H1 (cell line): Measurements from ENCODE around the gene MAP3K14. TPM values are rescaled to one million over a fixed set of nuclear protein-coding genes. Genes with fewer than 3 reads are reported as not detected.

Experiments
- CTCF ChIA-PET: fragments of 300-600 bp; sonication (Branson Sonifier 250); formaldehyde crosslinking; loops from one replicate; lab custom pipeline; 2021; ENCODE audit not compliant: partially characterized antibody; lab: Charles Lee
- POLR2A ChIA-PET: fragments of 300-600 bp; sonication (Branson Sonifier 250); formaldehyde crosslinking; loops from one replicate; lab custom pipeline; 2021; ENCODE audit warnings: inconsistent platforms; ENCODE audit not compliant: partially characterized antibody; lab: Charles Lee
- DNase-seq, 2 experiments: peaks; one replicate each; pipeline versions ENCODE4 v3.0.0 to v3.0.0-alpha.2; 2010 to 2022; ENCODE audit warnings: low spot score in 2 of 2, low read depth in 1 of 2, mixed read lengths in 1 of 2
- FAIRE-seq: peaks from 2 replicates; lab custom pipeline; 2011; peaks lifted over from hg19 to GRCh38; lab: Jason Lieb, UNC
- H2AFZ ChIP-seq: 2 replicates; pipeline ENCODE4 v1.8.1; 2012; ENCODE audit warnings: low read length, inconsistent platforms
- H2AK5ac ChIP-seq: 2 replicates; pipeline ENCODE4 v1.6.1; 2013; ENCODE audit warnings: low read depth, low read length
- H2BK120ac ChIP-seq: replicated peaks from 2 replicates; pipeline ENCODE3; 2013; ENCODE audit warnings: low read depth, low read length, inconsistent platforms
- H2BK12ac ChIP-seq: 2 replicates; pipeline ENCODE4 v1.6.1; 2013; ENCODE audit warnings: low read depth, low read length
- H2BK15ac ChIP-seq: 2 replicates; pipeline ENCODE4 v1.6.1; 2013; ENCODE audit warnings: low read length
- H2BK20ac ChIP-seq: 2 replicates; pipeline ENCODE4 v1.6.1; 2013; ENCODE audit warnings: low read length
- H2BK5ac ChIP-seq: 2 replicates; pipeline ENCODE4 v1.6.1; 2013; ENCODE audit warnings: low read depth, low read length
- H3K14ac ChIP-seq: 2 replicates; pipeline ENCODE4 v1.6.1; 2013; ENCODE audit warnings: inconsistent platforms; ENCODE audit not compliant: insufficient read length
- H3K18ac ChIP-seq: 2 replicates; pipeline ENCODE4 v1.6.1; 2013; ENCODE audit warnings: low read length; ENCODE audit errors: extremely low read depth
- H3K23ac ChIP-seq: 2 replicates; pipeline ENCODE4 v1.6.1; 2013; ENCODE audit warnings: inconsistent platforms; ENCODE audit not compliant: insufficient read length
- H3K23me2 ChIP-seq: 2 replicates; pipeline ENCODE4 v1.6.1; 2013; ENCODE audit warnings: low read depth, low read length
- H3K27ac ChIP-seq: 2 replicates; pipeline ENCODE4 v1.6.1; 2011; ENCODE audit warnings: low read depth, low read length, inconsistent platforms
- H3K27me3 ChIP-seq, 4 experiments: replicated peaks in 1 of 4; 1 replicate in 1 of 4; 2 replicates in 3 of 4; pipeline versions ENCODE4 v1.6.1 to v1.8.1; 2011 to 2013; ENCODE audit warnings: low read length in 3 of 4, mild to moderate bottlenecking in 3 of 4, inconsistent platforms in 2 of 4, mixed read lengths in 2 of 4, moderate library complexity in 1 of 4; ENCODE audit not compliant: control insufficient read depth in 3 of 4, insufficient read depth in 3 of 4; ENCODE audit errors: extremely low read depth in 1 of 4
- H3K36me3 ChIP-seq, 4 experiments: 2 replicates each; pipeline versions ENCODE4 v1.6.1 to v1.8.1; 2011 to 2013; ENCODE audit warnings: mild to moderate bottlenecking in 4 of 4, low read length in 3 of 4, moderate library complexity in 2 of 4, control low read depth in 1 of 4, inconsistent platforms in 1 of 4; ENCODE audit not compliant: insufficient read depth in 4 of 4, control insufficient read depth in 2 of 4
- H3K4ac ChIP-seq: replicated peaks from 2 replicates; pipeline ENCODE3; 2013; ENCODE audit warnings: low read length, low read depth, mixed read lengths, inconsistent platforms; ENCODE audit not compliant: insufficient read length
- H3K4me1 ChIP-seq, 4 experiments: replicated peaks in 1 of 4; 1 replicate in 1 of 4; 2 replicates in 3 of 4; pipeline versions ENCODE4 v1.6.1 to v1.8.1; 2011 to 2013; ENCODE audit warnings: low read length in 3 of 4, inconsistent platforms in 2 of 4, mixed read lengths in 1 of 4; ENCODE audit not compliant: insufficient read depth in 4 of 4, control insufficient read depth in 3 of 4
- H3K4me2 ChIP-seq, 2 experiments: 2 replicates each; pipeline versions ENCODE4 v1.6.1 to v1.8.1; 2011 to 2013; ENCODE audit warnings: low read depth in 2 of 2, low read length in 2 of 2, control low read depth in 1 of 2, inconsistent platforms in 1 of 2, mild to moderate bottlenecking in 1 of 2; ENCODE audit not compliant: insufficient read depth in 1 of 2
- H3K4me3 ChIP-seq, 4 experiments: fragments of 200-600, 300-600 bp in 1 of 4; sonication (generic), shearing (Covaris generic), sonication (Bioruptor Twin) in 1 of 4; 2 replicates each; pipeline versions ENCODE4 v1.5.1 to v1.8.1; 2011 to 2016; ENCODE audit warnings: low read length in 4 of 4, low read depth in 3 of 4, control low read depth in 2 of 4, inconsistent platforms in 2 of 4, mild to moderate bottlenecking in 2 of 4, mixed read lengths in 1 of 4, moderate library complexity in 1 of 4; ENCODE audit not compliant: insufficient read depth in 2 of 4; ENCODE audit errors: extremely low read depth in 1 of 4
- H3K56ac ChIP-seq: replicated peaks from 2 replicates; pipeline ENCODE3; 2013; ENCODE audit warnings: low read depth, mild to moderate bottlenecking, mixed read lengths, low read length, inconsistent platforms; ENCODE audit not compliant: insufficient read length
- H3K79me1 ChIP-seq: 2 replicates; pipeline ENCODE4 v1.6.1; 2013; ENCODE audit warnings: low read depth, low read length, control low read depth
- H3K79me2 ChIP-seq, 2 experiments: 2 replicates each; pipeline versions ENCODE4 v1.6.1 to v1.8.1; 2012 to 2013; ENCODE audit warnings: low read length in 2 of 2, mild to moderate bottlenecking in 2 of 2, inconsistent platforms in 1 of 2; ENCODE audit not compliant: insufficient read depth in 2 of 2, control insufficient read depth in 1 of 2
- H3K9ac ChIP-seq, 4 experiments: replicated peaks in 1 of 4; 1 replicate in 1 of 4; 2 replicates in 3 of 4; pipeline versions ENCODE4 v1.6.1 to v1.8.1; 2011 to 2013; ENCODE audit warnings: low read depth in 3 of 4, low read length in 3 of 4, control low read depth in 2 of 4, mild to moderate bottlenecking in 2 of 4, moderate library complexity in 2 of 4, inconsistent platforms in 1 of 4; ENCODE audit errors: extremely low read depth in 1 of 4
- H3K9me3 ChIP-seq, 2 experiments: 2 replicates each; pipeline versions ENCODE4 v1.6.1 to v1.8.1; 2012 to 2013; ENCODE audit warnings: mild to moderate bottlenecking in 2 of 2, moderate library complexity in 2 of 2, control low read depth in 1 of 2, inconsistent platforms in 1 of 2, low read depth in 1 of 2, low read length in 1 of 2, mixed read lengths in 1 of 2; ENCODE audit not compliant: insufficient read depth in 2 of 2
- H4K20me1 ChIP-seq, 2 experiments: replicated peaks in 1 of 2; 2 replicates each; pipeline versions ENCODE3 to v1.8.1; 2011 to 2013; ENCODE audit warnings: inconsistent platforms in 2 of 2, low read length in 2 of 2, mild to moderate bottlenecking in 1 of 2; ENCODE audit not compliant: insufficient read depth in 2 of 2, control insufficient read depth in 1 of 2
- H4K5ac ChIP-seq: 2 replicates; pipeline ENCODE4 v1.6.1; 2013; ENCODE audit warnings: low read length, low read depth, mixed read lengths, inconsistent platforms; ENCODE audit not compliant: insufficient read length
- H4K8ac ChIP-seq: 2 replicates; pipeline ENCODE4 v1.8.0; 2013; ENCODE audit warnings: mild to moderate bottlenecking, moderate library complexity, low read length, inconsistent platforms; ENCODE audit not compliant: insufficient read depth; ENCODE audit errors: extremely low read depth
- H4K91ac ChIP-seq: replicated peaks from 2 replicates; pipeline ENCODE3; 2013; ENCODE audit warnings: low read length, mixed read lengths, inconsistent platforms; ENCODE audit not compliant: insufficient read length
- CBX5 ChIP-seq: fragments of 300-800, 300-1000 bp; sonication (generic); IDR thresholded peaks from 2 replicates; pipeline ENCODE4 v1.7.1; 2016; ENCODE audit warnings: antibody characterized with exemption, low read length, low read depth
- E2F6 ChIP-seq: IDR thresholded peaks from 2 replicates; pipeline ENCODE4 v1.6.1; 2012; ENCODE audit warnings: inconsistent platforms
- GABPA ChIP-seq: IDR thresholded peaks from 2 replicates; pipeline ENCODE4 v1.6.1; 2011; ENCODE audit warnings: mild to moderate bottlenecking, low read length, moderate library complexity, borderline replicate concordance; ENCODE audit not compliant: insufficient read depth
- PHF8 ChIP-seq: fragments of 200-600 bp; sonication (generic); conservative IDR thresholded peaks from 2 replicates; pipeline ENCODE4 v1.7.1; 2012; ENCODE audit warnings: low read depth, mild to moderate bottlenecking, inconsistent platforms, low read length, moderate library complexity
- RAD21 ChIP-seq, 2 experiments: IDR thresholded peaks in 1 of 2; conservative IDR thresholded peaks in 1 of 2; 2 replicates each; pipeline ENCODE4 v1.6.1; 2011; ENCODE audit warnings: low read depth in 2 of 2, low read length in 2 of 2, improper control_type of control experiment in 1 of 2, inconsistent platforms in 1 of 2, mild to moderate bottlenecking in 1 of 2, moderate library complexity in 1 of 2
- RXRA ChIP-seq: IDR thresholded peaks from 2 replicates; pipeline ENCODE4 v1.6.1; 2011; ENCODE audit warnings: low read depth, mild to moderate bottlenecking, low read length, moderate library complexity; ENCODE audit not compliant: insufficient read depth
- SRF ChIP-seq: IDR thresholded peaks from 2 replicates; pipeline ENCODE4 v1.6.1; 2011; ENCODE audit warnings: mild to moderate bottlenecking, low read depth, low read length, moderate library complexity
- TBP ChIP-seq: IDR thresholded peaks from 2 replicates; pipeline ENCODE4 v1.6.1; 2011; ENCODE audit warnings: low read depth, low read length, improper control_type of control experiment
- USF2 ChIP-seq: IDR thresholded peaks from 2 replicates; pipeline ENCODE4 v1.6.1; 2011; ENCODE audit warnings: low read length, improper control_type of control experiment
- ZNF274 ChIP-seq: IDR thresholded peaks from 2 replicates; pipeline ENCODE4 v1.7.0; 2012; ENCODE audit warnings: low read length, borderline replicate concordance; ENCODE audit errors: extremely low read depth
- WGBS, 2 experiments: shearing (Covaris generic) in 1 of 2; methylation state at CpG; one replicate each; pipeline versions ENCODE4 v1.1.6 to v1.1.7; 2013 to 2015; ENCODE audit warnings: low lambda C conversion rate in 2 of 2, mixed read lengths in 2 of 2, inconsistent platforms in 1 of 2, low coverage in 1 of 2, missing lambda C conversion rate in 1 of 2; ENCODE audit not compliant: insufficient replicate concordance in 2 of 2, insufficient coverage in 1 of 2, insufficient read length in 1 of 2; ENCODE audit errors: extremely low coverage in 1 of 2, missing lambda C conversion rate in 1 of 2; 5-methylcytosine and 5-hydroxymethylcytosine counted together
- polyA plus RNA-seq, 7 experiments: library from polyadenylated mRNA; depleted of rRNA in 3 of 7; stranded (reverse) in 5 of 7; unstranded in 2 of 7; fragments of >200 nt in 5 of 7; fragments of 200-250 nt in 2 of 7; gene quantifications; 1 replicate in 5 of 7; 2 replicates in 1 of 7; 4 replicates in 1 of 7; pipeline versions ENCODE4 v1.2.1 to v1.2.3, GENCODE V29; 2011 to 2013; ENCODE audit warnings: missing spikeins in 2 of 7, mixed read lengths in 2 of 7
- total RNA-seq: library from RNA; stranded (reverse); fragmentation: NEBNext Ultra II Directional; extraction: Animal tissue kit (Norgen Biotek cat#: 25700); gene quantifications from 2 replicates; pipeline ENCODE4 v1.2.1, GENCODE V29; 2021

Gene MAP3K14
- total and polyA plus RNA-seq, 2 of the 8 experiments (the other 6 are each of a cell fraction or from before 2014, with no cell fraction given): 5.2 to 6.1 TPM

- Histone ChIP-seq H3K27ac (no peak overlapping the region), H2BK20ac (no peak overlapping the region), H3K23ac (no peak overlapping the region), H2BK5ac (no peak overlapping the region), H3K9me3 (no peaks in the 10 kb centered on the region), H2BK15ac (no peak overlapping the region), H4K5ac (no peak overlapping the region), H2BK120ac (no peak overlapping the region), H3K4me2 (no peak overlapping the region), H2BK12ac (no peak overlapping the region), H4K20me1 (no peaks in the 10 kb centered on the region), H3K23me2 (no peaks in the 10 kb centered on the region), H4K91ac (no peak overlapping the region), H3K79me1 (no peaks in the 10 kb centered on the region), H3K56ac (no peak overlapping the region), H2AFZ (no peak overlapping the region), H2AK5ac (no peak overlapping the region), H3K4me3 (no peak overlapping the region), H3K36me3 (peaks cover 4 to 15% (median 11%) of the 10 kb centered on the region in 4 experiments), H3K14ac (no peak overlapping the region), H3K9ac (no peak overlapping the region), H3K4me1 (peaks cover 0 to 1% (median 0%) of the 10 kb centered on the region in 4 experiments; a peak in 1 of 7 replicates), H4K8ac (no peak overlapping the region), H3K79me2 (no peaks in the 10 kb centered on the region), H3K4ac (no peak overlapping the region), H3K27me3 (no peaks in the 10 kb centered on the region), H3K18ac (no peak overlapping the region)
- POLR2A ChIA-PET: interaction anchor here (1.2 to 1.5 kb wide), 2 partner anchors 13 to 45 kb away, joined by 5 read pairs; partner anchors contain the start of gene MAP3K14
- FAIRE-seq (no peak), DNase-seq (peak in 1 of 2 experiments; percentile 91)
- CTCF ChIA-PET: interaction anchor here (0.6 to 29.1 kb wide), 33 partner anchors 8 to 169 kb away, joined by 3 to 579 read pairs (median 5); partner anchors contain the start of genes HEXIM1, MAP3K14 and SPATA32
- 75% methylated on average over 13 of the region's 13 CpGs; no CpG with 5 or more reads in 1 of the 2 experiments for WGBS, 2 experiments
- TF ChIP-seq GABPA: peak; percentile 61; the same call in 1 of the 2 replicates
- TF ChIP-seq CBX5: no peak
- TF ChIP-seq USF2: no peak
- TF ChIP-seq SRF: no peak
- TF ChIP-seq RAD21 (IDR thresholded peaks at IDR 0.05 in 1 of 2, conservative IDR thresholded peaks at IDR 0.05 in 1 of 2; ENCODE audit: low read depth in 2 of 2, low read length in 2 of 2): peak; percentile 69 to 81
- no peak for TF ChIP-seq PHF8
- TF ChIP-seq TBP: no peak
- TF ChIP-seq E2F6: 0 out of 2 replicates have a peak, but pooled peaks have one; percentile 21
- no peak for TF ChIP-seq RXRA
- TF ChIP-seq ZNF274: no peak
Measured at GRCh38 chr17:45270828-45271418, 45.9 kb downstream of the MAP3K14 start.
